NCI-H2196 treated with DMSO at 0.1 percent for 48 hours (cell line): ENCODE measurements around the gene GATB.
"Not testable (repeated sequence)": the region's sequence is repeated elsewhere in the genome, so short reads cannot be mapped to it uniquely, and the experiment has no call there.

Source experiments
- DNase-seq: peaks from one replicate; lab custom pipeline; 2025; ENCODE audit not compliant: unreplicated experiment; lab: John Stamatoyannopoulos, UW

Gene GATB

DNA sequence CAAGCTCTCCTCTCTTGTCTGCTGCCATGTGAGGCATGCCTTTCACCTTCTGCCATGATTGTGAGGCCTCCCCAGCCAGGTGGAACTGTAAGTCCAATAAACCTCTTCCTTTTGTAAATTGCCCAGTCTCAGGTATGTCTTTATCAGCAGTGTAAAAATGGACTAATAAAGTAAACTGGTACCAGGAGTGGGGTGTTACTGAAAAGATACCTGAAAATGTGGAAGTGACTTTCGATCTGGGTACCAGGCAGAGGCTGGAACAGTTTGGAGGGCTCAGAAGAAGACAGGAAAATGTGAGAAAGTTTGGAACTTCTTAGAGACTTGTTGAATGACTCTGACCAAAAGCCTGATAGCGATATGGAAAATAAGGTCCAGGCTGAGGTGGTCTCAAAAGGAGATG is 24.0 kb downstream of the GATB start:
- DNase-seq: not testable (repeated sequence)

DNA sequence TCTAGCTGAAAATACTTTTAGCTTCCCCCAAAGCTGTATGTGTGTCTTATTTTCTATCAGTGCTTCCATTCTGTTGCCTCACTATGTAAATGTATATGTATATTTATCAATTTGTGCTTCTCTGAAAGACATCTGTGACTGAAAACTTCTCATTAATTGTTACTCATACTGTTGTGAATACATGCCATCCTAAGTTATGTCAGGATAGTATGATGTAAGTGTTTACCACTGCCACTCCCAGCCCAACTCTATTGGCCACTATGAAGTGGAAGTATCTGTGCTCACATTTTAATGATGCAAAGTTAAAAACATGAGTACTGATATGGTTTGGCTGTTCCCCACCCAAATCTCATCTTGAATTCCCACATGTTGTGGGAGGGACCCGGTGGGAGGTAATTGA is 24.4 kb downstream of the GATB start:
- no peak for DNase-seq

DNA sequence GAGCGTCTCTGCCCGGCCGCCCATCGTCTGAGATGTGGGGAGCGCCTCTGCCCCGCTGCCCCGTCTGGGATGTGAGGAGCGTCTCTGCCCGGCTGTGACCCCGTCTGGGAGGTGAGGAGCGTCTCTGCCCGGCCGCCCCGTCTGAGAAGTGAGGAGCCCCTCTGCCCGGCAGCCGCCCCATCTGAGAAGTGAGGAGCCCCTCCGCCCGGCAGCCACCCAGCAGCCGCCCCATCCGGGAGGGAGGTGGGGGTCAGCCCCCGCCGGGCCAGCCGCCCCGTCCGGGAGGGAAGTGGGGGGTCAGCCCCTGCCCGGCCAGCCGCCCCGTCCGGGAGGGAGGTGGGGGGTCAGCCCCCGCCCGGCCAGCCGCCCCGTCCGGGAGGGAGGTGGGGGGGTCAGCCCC is 29.1 kb downstream of the GATB start:
- not testable (repeated sequence) for DNase-seq

DNA sequence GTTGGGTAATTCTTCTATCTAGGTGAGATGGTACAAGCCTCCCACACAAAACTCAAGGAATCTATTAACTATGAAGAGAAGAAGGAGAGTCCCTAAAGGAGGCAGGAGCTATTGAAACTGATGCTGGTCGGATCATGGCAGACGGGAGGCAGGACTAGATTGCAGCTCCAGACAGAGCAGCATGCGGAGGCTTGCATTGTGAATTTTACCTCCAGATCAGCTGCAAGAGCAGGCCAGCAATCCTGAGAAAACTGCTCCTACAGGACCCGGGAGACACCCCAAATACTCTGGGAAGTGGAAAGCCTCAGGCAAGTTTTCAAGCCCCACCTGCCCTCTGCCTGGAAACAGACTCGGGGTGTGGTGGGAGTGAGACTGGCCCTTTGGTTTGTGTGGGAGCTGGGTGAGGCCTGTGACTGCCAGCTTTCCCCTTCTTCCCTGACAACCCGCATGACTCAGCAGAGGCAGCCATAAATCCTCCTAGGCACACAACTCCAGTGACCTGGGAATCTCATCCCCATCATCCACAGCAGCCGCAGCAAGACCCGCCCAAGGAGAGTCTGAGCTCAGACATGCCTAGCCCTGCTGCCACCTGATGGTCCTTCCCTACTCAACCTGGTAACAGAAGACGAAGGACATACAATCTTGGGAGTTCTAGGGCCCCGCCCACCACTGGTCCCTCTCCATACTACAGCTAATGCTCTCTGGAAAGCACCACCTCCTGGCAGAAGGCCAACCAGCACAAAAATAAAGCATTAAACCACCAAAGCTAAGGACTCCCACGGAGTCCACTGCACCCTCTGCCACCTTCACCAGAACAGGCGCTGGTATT is 30.9 kb downstream of the GATB start:
- no peak for DNase-seq

DNA sequence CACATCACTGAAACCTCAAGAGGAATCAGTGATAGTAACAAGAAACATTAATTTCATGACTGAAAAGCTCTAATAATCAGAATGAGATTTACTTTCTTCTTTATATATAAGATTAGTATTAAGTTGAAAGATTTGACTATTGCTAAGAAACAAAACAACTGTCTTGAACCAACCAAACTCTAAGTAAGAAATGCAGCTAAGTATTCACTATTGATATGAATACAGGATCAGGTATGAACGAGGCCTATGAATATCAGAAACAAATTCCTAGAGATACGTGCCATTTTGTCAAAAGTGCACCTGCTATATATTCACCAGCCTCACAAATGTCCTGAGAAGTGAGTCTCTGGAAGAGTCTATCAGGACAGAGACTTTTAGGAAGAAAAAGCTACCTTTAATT is 32.1 kb downstream of the GATB start:
- no peak for DNase-seq

DNA sequence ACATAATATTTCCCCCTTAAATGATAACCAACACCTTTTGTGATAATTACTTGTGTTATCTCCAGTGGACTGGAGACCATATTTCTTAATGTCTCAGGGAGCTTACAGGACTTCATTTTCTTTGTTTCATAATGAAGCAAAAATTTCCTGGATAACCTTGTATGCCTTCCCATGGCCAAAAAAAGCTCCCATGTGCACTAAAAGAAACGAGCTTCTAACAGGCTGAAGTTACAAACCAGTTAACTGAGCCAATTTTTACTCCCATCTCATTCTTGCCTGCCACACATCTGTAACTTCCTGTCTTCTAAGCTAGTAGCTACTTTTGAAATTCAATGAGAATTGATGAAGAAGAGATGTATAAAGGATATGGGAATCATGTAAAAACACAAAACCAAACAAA is 32.8 kb downstream of the GATB start:
- no peak for DNase-seq

DNA sequence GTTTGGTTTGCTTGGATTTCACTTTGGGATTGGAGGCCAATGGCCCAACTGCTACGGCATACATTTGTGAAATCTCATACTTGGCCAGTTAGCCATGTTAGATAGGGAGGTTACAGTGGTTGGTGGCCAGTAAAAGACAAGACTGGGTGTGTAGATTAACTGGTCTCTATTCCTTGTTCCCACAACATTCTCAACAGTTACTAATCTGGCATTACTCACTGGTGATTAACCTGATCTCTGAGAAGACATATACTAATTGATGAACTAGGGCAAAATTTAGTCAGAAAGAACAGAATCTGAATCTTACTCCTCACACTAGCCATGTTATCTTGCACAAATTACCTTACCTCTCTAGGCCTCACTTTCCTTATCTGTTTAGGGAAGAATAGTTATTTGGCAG is 33.4 kb downstream of the GATB start:
- no peak for DNase-seq

DNA sequence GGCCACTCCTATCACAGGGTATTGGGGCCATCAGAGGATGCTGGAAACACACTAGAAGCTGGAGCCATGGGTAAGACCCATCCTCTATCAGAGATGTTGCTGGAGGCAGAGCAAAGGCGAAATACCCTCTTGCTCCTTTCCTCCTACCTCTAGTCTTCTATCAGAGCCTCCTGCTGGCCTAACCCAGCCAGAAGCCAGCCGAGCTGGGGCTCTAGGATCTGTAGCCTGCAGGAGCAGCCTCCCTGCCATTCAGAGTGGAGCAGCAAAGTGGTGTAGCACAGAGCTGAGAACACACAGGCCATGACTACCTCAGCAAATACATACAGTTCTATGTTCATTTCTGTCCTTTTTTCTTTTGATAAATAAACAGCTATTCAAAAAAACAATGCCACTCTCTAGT is 35.7 kb downstream of the GATB start:
- no peak for DNase-seq

DNA sequence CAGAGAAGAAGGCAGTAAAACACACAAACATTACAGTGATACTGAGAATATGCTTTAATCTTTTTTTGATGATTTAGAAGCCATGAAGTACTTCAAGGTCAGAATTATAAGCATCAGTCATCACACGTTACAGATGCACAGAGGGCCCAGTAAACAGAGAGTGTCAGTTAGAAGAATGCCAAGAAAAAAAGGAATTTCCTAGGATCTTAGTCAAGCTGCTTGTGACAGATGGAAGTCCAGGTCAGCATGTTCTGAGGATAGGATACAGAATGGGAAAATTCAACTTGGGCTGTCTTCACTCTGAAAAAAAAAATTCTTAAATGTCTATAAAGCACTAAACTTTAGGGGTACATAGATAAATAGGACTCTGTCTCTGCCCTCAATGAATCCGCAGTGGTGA is 38.9 kb downstream of the GATB start:
- no peak for DNase-seq

DNA sequence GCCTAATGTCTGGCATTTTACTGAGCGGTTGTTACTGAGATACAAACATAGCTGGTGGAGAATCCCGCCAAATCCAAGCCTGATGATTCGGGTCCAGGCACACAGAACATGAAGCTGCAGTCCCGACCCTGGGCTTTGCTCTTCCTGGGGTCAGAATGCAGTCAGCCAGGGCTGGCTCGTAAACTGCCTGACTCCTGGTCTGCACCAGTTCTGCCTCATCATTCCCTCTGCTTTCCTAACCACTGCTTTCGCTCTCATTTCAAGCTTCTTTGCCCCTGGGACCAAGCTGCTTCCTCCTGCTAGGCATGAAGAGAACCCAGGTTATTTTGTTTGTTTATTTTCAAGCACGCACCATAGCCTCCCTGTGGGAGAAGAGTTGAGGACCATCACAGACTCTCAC is 39.3 kb downstream of the GATB start:
- no peak for DNase-seq

DNA sequence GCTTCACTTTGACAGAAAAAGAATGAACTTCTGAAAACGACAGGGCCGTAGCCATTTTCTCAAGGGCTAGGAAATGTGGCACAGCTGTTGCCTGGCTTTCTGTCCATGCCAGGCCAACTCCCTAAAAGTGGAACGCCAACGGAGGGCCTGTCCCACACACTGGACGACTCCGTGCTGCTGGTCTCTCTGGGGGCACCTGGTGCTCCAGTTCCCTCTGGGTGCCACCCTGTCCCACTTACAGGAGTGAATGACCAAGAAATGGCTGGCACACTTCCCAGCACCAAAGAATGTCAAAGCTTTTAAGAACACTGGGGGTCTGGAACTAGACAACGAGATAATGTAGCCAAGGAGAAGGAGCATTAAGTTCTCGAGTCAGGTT is 40.9 kb downstream of the GATB start:
- no peak for DNase-seq

DNA sequence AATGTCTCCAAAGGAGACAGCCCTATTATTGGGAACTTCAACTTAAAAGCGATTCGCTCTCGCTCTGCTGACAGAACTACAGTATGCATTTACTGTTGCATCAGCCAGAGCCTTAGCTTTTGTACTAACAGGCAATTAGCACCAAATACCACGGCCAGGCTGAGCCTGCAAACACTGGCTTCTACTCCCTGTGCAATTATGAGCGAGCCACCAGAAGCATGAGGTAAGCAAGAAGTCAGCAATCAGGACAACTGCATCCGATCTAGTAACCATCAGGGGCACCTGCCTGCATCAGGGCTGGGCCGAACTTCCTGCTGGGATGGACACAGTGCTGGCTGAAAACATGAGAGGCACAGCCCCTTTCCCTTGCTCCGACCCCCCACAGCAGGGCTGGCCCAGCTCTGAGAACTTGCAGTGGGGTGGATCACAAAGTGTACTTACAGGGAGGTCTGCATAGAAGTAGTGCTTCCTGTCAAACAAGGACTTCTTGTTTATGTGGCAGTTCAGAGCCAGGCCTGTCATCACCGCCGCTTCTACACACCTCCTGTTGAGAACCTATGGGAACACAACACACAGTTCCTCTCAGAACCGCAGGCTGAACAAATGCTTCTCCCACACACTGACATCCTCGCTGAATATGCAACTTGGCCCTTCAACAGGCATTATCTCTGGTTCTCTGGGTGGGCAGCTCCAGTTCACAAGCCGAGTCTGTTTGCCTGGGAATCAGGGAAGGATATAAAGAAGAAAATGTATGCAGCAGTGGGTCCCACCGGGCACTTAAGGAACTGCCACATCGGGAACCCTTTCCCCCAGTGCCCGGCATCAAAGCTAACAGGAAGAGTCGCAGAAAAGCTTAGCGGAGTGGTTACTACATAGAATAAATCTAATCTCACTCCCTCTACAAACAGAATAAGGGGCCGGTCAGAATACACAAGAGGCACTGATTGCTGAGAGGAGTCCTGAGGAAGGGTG is 41.5 kb downstream of the GATB start:
- DNase-seq: no peak

DNA sequence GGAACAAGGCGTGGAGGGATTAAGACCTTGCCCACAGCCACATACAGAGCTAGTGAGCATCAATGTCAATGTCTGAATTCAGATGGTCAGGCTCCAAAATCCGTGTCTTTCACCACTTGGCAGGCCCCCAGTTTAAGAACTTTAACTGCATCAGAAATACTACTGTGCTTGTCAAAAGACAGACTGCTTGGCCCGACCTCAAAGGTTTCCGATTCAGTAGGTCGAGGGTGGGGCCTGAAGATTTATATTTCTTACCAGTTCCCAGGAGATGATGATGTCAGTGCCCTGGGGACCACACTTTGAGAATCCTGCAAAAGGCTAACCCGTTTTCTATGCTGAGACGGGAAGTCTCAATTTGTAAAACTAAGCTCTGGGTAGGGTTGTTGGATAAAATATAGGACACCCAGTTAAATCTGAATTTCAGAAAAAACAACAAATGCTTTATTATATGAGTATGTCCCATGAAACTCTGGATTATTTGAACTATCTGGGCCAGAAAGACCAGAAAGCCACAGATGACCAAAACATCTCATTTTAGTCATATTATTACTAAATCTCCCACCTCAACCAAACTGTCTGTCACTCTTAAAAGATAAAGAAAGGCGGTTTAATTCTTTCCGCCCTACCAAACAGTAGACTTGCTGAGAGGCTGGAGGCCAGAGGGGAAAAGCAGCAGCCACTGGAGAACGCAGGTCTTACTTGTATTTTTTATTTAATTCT is 42.7 kb downstream of the GATB start:
- no peak for DNase-seq

DNA sequence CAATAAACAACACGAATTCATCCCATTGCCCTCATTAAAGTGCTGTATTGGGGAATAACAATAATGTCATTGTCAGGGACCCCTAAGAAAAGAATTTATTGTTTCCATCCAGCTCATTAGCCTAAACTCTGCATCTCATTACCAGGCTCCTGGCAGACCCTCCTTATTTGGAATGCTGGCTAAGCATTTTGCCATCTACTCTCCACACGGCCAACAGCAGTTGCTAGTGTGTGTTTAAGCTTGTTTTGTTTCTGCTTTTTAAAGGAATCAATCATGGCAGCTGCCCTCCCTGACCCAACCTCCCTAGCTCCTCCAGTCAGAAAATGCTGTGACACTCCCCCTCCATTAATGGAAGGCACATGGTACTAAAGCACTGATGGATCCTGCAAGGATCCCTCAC is 43.5 kb downstream of the GATB start:
- no peak for DNase-seq

DNA sequence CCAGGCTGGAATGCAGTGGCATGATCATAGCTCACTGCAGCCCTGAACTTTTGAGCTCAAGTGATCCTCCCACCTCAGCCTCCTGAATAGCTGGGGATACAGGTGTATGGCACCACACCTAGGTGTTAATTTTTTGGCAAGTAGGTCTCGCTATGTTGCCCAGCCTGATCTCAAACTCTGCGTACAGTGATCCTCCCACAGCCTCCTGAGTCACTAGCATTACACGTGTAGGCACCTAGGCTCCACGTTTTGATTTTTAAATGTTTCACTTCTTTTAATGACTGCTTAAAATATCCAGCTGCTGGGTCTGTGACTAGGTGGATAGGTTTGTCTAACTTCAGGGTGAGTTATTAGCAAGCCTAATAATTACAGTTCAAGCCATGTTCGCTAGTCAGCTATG is 44.5 kb downstream of the GATB start:
- DNase-seq: no peak

DNA sequence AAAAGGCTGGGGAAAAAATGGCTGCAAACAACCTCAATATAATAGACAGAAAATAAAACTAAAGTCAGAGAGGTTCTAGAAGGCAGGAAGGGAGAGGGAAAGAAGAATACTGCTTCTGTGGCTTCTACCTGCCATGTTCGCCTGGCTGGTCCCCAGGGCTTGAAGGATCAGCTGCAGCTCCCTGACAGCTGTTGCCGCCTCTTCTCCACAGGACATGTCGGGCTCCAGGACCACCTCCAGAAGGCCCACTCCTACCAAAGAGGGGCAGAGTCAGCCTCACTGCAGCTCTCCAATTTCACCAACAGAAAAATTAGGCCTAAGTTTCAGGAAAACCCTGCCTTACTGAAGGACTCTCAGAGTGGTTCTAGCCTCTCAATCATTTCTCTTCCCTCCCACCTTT is 44.9 kb downstream of the GATB start:
- no peak for DNase-seq

DNA sequence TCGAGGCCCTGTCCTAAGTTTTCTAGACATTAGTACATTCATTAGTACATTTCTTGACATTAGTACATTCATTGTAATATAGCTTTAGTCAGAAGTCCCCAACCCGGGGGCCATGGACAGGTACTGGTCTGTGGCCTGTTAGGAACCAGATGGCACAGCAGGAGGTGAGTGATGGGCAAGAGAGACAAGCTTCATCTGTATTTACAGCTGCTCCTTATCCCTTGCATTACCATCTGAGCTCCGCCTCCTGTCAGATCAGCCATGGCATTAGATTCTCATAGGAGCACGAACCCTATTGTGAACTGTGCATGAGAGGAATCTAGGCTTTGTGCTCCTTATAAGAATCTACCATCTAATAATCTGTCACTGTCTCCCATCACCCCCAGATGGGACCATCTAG is 48.0 kb downstream of the GATB start:
- no peak for DNase-seq

DNA sequence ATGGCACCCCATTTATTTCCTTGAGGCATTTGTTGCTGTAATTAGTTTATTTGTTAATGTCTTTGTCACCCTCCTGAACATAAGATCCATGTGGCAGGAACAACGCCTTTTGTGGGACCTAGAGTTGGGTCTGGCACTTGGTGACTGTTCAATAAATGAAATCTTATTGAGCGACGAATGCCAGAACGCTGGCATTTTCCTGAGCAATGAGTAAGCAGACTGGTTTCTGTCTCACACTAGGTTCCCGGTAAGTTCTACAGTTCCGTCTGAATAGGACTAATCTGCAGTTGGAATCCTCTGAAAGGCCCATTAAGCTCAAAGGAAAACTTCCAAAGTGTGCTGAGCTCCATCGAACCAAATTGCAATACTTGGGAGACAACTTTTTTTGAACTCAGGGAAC is 49.2 kb downstream of the GATB start:
- no peak for DNase-seq

DNA sequence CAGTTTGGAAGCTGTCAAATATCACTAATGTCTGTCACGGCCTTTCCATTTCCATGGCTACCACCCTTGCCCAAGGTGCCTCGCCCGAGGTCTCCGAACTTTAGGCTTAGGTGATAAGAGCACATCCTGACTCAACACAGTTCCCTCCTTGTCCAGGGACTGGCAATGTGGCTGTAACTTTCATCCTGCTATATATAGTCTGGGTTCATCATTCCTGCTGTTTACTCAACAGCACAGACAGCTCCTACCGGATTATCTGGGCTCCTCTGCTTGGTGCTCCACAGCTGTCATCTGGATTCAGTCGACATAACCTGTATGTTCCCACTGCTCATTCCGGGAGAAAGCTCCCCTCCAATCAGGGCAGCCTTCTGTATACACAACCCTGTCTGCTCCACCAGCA is 51.2 kb downstream of the GATB start:
- DNase-seq: no peak

DNA sequence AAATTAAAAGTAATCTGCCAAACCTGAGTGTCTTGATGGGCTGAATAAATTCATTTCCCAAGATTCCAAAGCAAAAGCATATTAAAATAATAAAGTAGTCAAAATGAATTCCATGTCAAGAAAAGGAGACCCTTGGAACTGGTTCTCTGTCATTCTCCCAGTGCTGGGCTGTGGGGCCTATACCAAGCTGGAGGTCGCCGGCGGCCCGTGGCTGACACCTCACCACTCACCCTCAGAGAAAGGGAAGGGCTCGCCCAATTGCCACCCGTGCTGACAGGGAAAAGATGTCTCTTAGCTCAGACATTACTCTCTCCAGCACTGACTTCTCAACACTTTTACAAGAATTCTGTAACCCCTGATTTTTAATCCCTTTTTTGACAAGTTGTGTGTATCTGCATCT is 51.7 kb downstream of the GATB start:
- no peak for DNase-seq

DNA sequence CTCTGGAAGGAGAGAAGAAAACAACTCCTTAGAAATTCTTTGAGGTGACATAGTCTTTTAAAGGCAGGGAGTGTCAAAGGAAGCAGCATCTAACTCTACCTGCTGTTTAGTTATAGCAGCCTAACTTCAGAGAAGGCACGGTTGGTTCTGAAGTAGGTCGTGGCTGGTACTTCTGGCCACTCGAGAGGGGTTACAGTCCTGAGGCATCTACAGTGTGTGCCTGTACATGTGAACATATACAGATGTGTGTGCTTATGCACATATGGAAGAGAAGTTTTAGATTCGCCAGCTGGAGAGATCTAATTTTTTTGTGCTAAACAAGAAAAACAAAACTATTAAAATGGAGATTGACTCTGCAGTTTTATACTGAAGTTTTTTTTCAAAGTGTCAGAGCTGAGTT is 52.7 kb downstream of the GATB start:
- no peak for DNase-seq

DNA sequence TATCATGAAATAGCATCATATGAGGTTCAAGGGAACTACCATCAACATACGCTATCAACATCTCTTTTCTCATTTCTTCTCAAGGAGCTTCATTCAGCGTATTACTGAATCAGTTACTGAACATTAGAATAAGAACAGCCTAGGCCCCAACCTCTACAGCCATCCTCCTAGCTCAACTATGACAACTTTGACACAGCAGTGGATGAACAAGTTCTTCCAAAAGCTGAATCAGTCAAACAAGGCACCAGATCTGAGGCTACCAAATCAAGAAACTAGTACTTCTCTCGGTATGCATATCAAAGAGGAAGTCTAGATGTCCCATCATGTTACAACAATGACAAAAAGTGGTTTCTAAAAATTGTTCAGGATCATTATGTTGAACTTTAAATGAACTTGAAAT is 57.4 kb downstream of the GATB start:
- no peak for DNase-seq
